GM12878 (cell line): ENCODE data around the gene SLFN14. TPM values are rescaled to one million over a fixed set of nuclear protein-coding genes. Genes with fewer than 3 reads are reported as not detected.
A peak's percentile ranks its signal among the peaks of the same experiment; 100 is the strongest.

ENCODE experiments used
- ATAC-seq: fragments of 200-7000 bp; cut with Tn5 transposase; 3 replicates; pipeline ENCODE4 v1.9.1; 2020; ENCODE audit warnings: mild to moderate bottlenecking, moderate library complexity
- BruUV-seq: library from RNA; stranded (reverse); fragments of 400-500 nt; replicated peaks from 2 replicates; lab custom pipeline; 2021; lab: Mats Ljungman, UMichigan
- CTCF ChIA-PET: fragments of 300-600 bp; sonication (Branson Sonifier 250); formaldehyde crosslinking; extraction: SDS; loops from one replicate; lab custom pipeline; 2021; ENCODE audit warnings: inconsistent platforms; lab: Yijun Ruan, JAX
- POLR2A ChIA-PET: fragments of 350-600 bp; formaldehyde crosslinking; extraction: SDS; loops from one replicate; lab custom pipeline; 2021; ENCODE audit warnings: inconsistent platforms; lab: Charles Lee
- RAD21 ChIA-PET: fragments of 300-600 bp; sonication (Branson Sonifier 250); formaldehyde crosslinking; loops from one replicate; lab custom pipeline; 2023; ENCODE audit warnings: antibody characterized with exemption; ENCODE audit not compliant: unreplicated experiment; lab: Charles Lee
- SMC1A ChIA-PET: fragments of 300-600 bp; sonication (Branson Sonifier 250); formaldehyde crosslinking; loops from one replicate; lab custom pipeline; 2023; ENCODE audit not compliant: unreplicated experiment, uncharacterized antibody; lab: Charles Lee
- DNase-seq: peaks from one replicate; pipeline ENCODE4 v3.0.0-alpha.2; 2011; ENCODE audit warnings: low read depth, low spot score
- FAIRE-seq: peaks from 3 replicates; lab custom pipeline; 2011; peaks lifted over from hg19 to GRCh38; lab: Jason Lieb, UNC
- H2AFZ ChIP-seq: 2 replicates; pipeline ENCODE4 v1.6.0; 2011; ENCODE audit warnings: low read depth, low read length, control low read depth; ENCODE audit not compliant: control insufficient read depth
- H3K27ac ChIP-seq: 2 replicates; pipeline ENCODE4 v1.5.1; 2011; ENCODE audit warnings: control low read depth; ENCODE audit not compliant: control insufficient read depth, insufficient read depth
- H3K27me3 ChIP-seq, 2 experiments: replicated peaks in 1 of 2; 2 replicates each; pipeline versions ENCODE4 v1.6.0 to v1.6.1; 2011; ENCODE audit warnings: low read length in 1 of 2; ENCODE audit not compliant: control insufficient read depth in 2 of 2, insufficient read depth in 2 of 2
- H3K36me3 ChIP-seq, 2 experiments: 2 replicates each; pipeline ENCODE4 v1.5.1; 2011; ENCODE audit warnings: low read length in 1 of 2; ENCODE audit not compliant: control insufficient read depth in 2 of 2, insufficient read depth in 2 of 2
- H3K4me1 ChIP-seq: 2 replicates; pipeline ENCODE4 v1.6.1; 2011; ENCODE audit warnings: mild to moderate bottlenecking, low read length, moderate library complexity, mixed read lengths; ENCODE audit not compliant: control insufficient read depth, insufficient read depth
- H3K4me2 ChIP-seq: 2 replicates; pipeline ENCODE4 v1.6.0; 2011; ENCODE audit warnings: control low read depth; ENCODE audit not compliant: control insufficient read depth, insufficient read depth
- H3K4me3 ChIP-seq: fragments of 200-600 bp; sonication (generic); 2 replicates; pipeline ENCODE4 v1.5.1; 2016
- H3K79me2 ChIP-seq: 2 replicates; pipeline ENCODE4 v1.6.0; 2011; ENCODE audit warnings: low read length; ENCODE audit not compliant: control insufficient read depth, insufficient read depth
- H3K9ac ChIP-seq: 2 replicates; pipeline ENCODE4 v1.8.0; 2011; ENCODE audit warnings: low read length, control low read depth, mixed read lengths; ENCODE audit not compliant: control insufficient read depth, insufficient read depth
- H3K9me3 ChIP-seq: replicated peaks from 3 replicates; pipeline ENCODE4 v1.5.1; 2011; ENCODE audit warnings: mild to moderate bottlenecking, low read length; ENCODE audit not compliant: control insufficient read depth, insufficient read depth
- H4K20me1 ChIP-seq: 2 replicates; pipeline ENCODE4 v1.6.0; 2011; ENCODE audit not compliant: control insufficient read depth, insufficient read depth
- IKZF2 ChIP-seq, 2 experiments: fragments of 450-650 bp; IDR thresholded peaks; 2 replicates each; pipeline ENCODE4 v1.6.1; 2017; ENCODE audit warnings: mild to moderate bottlenecking in 2 of 2, moderate library complexity in 2 of 2
- MTA3 ChIP-seq: IDR thresholded peaks from 2 replicates; pipeline ENCODE4 v1.6.1; 2012; ENCODE audit warnings: low read length, inconsistent platforms, borderline replicate concordance
- NBN ChIP-seq: fragments of 450-650 bp; IDR thresholded peaks from 2 replicates; pipeline ENCODE4 v1.6.1; 2016
- RUNX3 ChIP-seq: IDR thresholded peaks from 2 replicates; pipeline ENCODE4 v1.6.1; 2012; ENCODE audit warnings: low read length, inconsistent platforms
- SIN3A ChIP-seq: IDR thresholded peaks from 2 replicates; pipeline ENCODE4 v1.6.1; 2012; ENCODE audit warnings: low read depth, low read length, improper control_type of control experiment
- STAT1 ChIP-seq: fragments of 450-650 bp; conservative IDR thresholded peaks from 2 replicates; pipeline ENCODE4 v1.6.1; 2014; ENCODE audit warnings: antibody characterized with exemption, mild to moderate bottlenecking
- WGBS: methylation state at CpG from one replicate; pipeline ENCODE4 v1.1.6; 2016; ENCODE audit warnings: low lambda C conversion rate; ENCODE audit not compliant: insufficient replicate concordance, insufficient coverage; ENCODE audit errors: missing lambda C conversion rate; 5-methylcytosine and 5-hydroxymethylcytosine counted together
- in situ Hi-C: fragments of 300-500 bp; cut with MboI; formaldehyde crosslinking; loops from 9 replicates; pipeline ENCODE4 v1.14.3; 2018; ENCODE audit warnings: mixed read lengths
- intact Hi-C: fragments of 100-400 bp; cut with micrococcal nuclease; formaldehyde crosslinking; loops from one replicate; pipeline ENCODE4 v1.14.2; 2022; ENCODE audit not compliant: unreplicated experiment
- polyA plus RNA-seq, 11 experiments: library from polyadenylated mRNA; depleted of rRNA in 4 of 11; unstranded in 6 of 11; stranded (reverse) in 5 of 11; fragments of >200 nt; fragmentation: Nextera tagmentation in 4 of 11; fragmentation: Illumina TruSeq in 1 of 11; extraction: Ambion mirVana in 4 of 11; extraction: Trizol in 1 of 11; gene quantifications; 1 replicate in 1 of 11; 2 replicates in 10 of 11; pipeline versions ENCODE4 v1.2.1 to v1.2.3, GENCODE V29; 2011 to 2016; ENCODE audit warnings: inconsistent platforms in 2 of 11, missing spikeins in 2 of 11, low read depth in 1 of 11
- total RNA-seq, 4 experiments: library from RNA; depleted of rRNA in 3 of 4; stranded (reverse); fragments of >200 nt in 3 of 4; fragmentation: Illumina TruSeq in 1 of 4; extraction: Trizol in 1 of 4; gene quantifications; 2 replicates each; pipeline versions ENCODE4 v1.2.1 to v1.2.3, GENCODE V29; 2013 to 2021
- TF ChIP-seq, protein P1 (sequence below): IDR thresholded peaks from 2 replicates; pipeline ENCODE4 v1.6.1; 2012; ENCODE audit warnings: low read length, inconsistent platforms

Gene SLFN14
- total and polyA plus RNA-seq, 10 of the 15 experiments (the other 5 are each of a cell fraction or from before 2014, with no cell fraction given), result 0.06 to 0.11 (median 0.06) TPM; not detected in 7

DNA sequence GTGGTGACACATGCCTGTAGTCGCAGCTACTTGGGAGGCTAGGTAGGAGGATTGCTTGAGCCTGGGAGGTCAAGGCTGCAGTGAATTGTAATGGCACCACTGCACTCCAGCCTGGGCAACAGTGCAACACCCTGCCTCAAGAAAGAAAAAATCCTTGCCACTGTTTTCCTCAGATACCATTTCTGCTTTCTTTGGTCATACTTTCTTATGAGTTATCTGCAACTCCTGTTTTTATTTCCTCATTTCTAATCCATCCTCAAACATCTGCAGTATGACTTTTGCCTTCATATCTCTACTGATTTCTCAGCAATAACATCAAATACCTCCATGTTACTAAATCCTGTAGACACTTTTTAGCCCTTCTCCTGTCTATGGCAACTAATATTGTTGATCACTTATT lies 23.4 kb upstream of the SLFN14 start (continued):
- TF ChIP-seq SIN3A (no peak), IKZF2 (IDR thresholded peaks at IDR 0.05) (no peak), MTA3 (no peak), STAT1 (no peak)
- TF ChIP-seq, protein P1, sequence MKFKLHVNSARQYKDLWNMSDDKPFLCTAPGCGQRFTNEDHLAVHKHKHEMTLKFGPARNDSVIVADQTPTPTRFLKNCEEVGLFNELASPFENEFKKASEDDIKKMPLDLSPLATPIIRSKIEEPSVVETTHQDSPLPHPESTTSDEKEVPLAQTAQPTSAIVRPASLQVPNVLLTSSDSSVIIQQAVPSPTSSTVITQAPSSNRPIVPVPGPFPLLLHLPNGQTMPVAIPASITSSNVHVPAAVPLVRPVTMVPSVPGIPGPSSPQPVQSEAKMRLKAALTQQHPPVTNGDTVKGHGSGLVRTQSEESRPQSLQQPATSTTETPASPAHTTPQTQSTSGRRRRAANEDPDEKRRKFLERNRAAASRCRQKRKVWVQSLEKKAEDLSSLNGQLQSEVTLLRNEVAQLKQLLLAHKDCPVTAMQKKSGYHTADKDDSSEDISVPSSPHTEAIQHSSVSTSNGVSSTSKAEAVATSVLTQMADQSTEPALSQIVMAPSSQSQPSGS, result no peak

DNA sequence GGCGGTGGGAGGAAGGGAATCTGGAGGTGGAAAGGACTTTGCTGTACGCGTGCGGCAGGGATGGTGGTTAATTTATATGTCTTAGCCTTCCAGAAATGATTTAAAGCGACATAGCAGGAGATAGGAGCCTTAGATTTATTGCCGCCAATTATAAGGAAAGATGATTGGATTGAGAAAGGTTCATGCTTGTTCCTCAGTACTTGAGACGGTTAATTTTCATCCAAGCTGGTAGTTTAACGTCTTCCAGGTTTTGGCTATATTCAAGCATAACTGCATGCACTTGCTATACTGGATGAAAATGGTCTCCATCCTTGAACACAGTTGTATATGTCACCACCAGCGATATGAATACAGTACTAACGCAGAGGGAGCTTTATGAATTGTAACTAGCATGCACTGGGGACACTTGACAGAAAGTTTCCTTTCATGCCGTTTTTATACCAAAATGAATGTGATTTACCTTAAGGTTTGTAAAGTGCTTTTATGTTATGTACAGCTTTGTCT lies 18.4 kb upstream of the SLFN14 start:
- DNase-seq (no peak), FAIRE-seq (no peak), ATAC-seq (peak; percentile 48)
- Histone ChIP-seq H3K4me1 (peaks cover 11% of the 10 kb centered on the region), H3K4me2 (peak overlapping the region; percentile 78), H2AFZ (peak overlapping the region; percentile 89), H3K27me3 (no peaks in the 10 kb centered on the region), H3K79me2 (peaks cover 3% of the 10 kb centered on the region), H4K20me1 (no peaks in the 10 kb centered on the region), H3K27ac (peak overlapping the region; percentile 93), H3K4me3 (peak overlapping the region; percentile 83), H3K9me3 (no peaks in the 10 kb centered on the region), H3K36me3 (no peaks in the 10 kb centered on the region), H3K9ac (peak overlapping the region; percentile 100)
- in situ Hi-C loops (no loop called here), intact Hi-C loops (no loop called here)
- BruUV-seq, result TSS peak; percentile 86
- RAD21 ChIA-PET, result interaction anchor here (0.8 to 4.2 kb wide), 9 partner anchors 8 to 266 kb away, joined by 3 to 35 read pairs (median 5); partner anchors contain the start of genes AP2B1 and SLFN12L
- 2% methylated on average over 11 of the region's 11 CpGs for WGBS
- SMC1A ChIA-PET, result interaction anchor here (0.7 to 2.6 kb wide), 15 partner anchors 8 to 266 kb away, joined by 3 to 23 read pairs (median 4); partner anchors contain the start of genes AP2B1 and SLFN12L
- POLR2A ChIA-PET, result interaction anchor here (0.6 to 4.3 kb wide), 8 partner anchors 8 to 230 kb away, joined by 3 to 62 read pairs (median 6); partner anchors contain the start of genes AP2B1, SLFN12L, SLFN13 and TAF15
- TF ChIP-seq NBN (0 out of 2 replicates have a peak, but pooled peaks have one; percentile 2), RUNX3 (no peak)
- CTCF ChIA-PET, result interaction anchor here (0.6 to 2.9 kb wide), 12 partner anchors 8 to 584 kb away, joined by 3 to 21 read pairs (median 6); partner anchors contain the start of genes AP2B1 and SLFN12L
